HG03378 (cell line): ENCODE measurements around the gene C1QTNF4.
"Not testable (repeated sequence)": the region's sequence is repeated elsewhere in the genome, so short reads cannot be mapped to it uniquely, and the experiment has no call there.

Source experiments
- ATAC-seq: cut with Tn5 transposase; IDR thresholded peaks from one replicate; pipeline ENCODE4 v1.9.1; 2021; ENCODE audit warnings: mild to moderate bottlenecking, moderate library complexity; ENCODE audit not compliant: unreplicated experiment

C1QTNF4 gene

DNA sequence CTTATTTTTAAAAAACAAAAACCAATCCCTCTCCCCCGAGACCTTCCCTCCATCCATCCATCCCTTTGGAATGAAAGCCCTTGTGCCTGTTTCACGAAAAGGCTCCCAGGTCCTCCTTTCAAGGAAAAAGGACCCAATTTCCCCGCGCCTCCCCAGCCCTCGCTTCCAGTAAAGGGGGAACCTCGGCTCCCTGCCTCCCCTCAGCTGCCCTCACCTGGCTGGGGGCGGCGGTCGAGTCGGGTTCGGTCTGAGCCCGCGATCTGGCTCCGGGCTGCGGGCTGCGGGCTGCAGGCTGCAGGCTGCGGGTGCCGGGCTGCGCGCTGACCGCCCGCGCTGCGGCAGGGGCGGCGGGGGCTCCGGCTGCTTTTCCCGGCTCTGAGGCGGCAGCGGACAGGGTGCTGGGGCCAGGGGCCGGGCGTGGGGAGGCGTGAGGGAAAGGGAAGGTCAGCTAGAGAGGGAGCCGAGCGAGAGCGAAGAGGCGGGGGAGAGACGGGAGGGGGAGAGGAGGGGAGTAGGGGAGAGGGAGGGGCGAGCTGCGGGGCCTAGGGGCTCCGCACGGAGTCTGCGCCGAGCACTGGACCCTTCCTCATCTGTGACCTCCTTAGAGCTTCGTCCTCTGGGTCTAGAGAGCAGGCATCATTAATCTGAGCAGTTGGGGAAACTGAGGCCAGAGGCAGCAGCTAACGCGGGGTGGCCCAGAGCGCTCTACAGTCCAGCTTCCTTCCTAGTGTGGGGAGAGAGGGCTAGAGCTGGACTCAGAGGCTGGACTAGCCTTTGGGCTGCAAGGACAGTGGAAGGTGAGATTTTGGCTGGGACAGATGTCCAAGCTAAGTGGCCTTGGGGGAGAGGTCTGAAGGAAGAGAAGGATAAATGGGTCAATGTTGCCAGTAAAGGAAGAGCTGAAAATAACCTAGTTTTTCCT, at the start of gene C1QTNF4:
C1QTNF4 (minus strand) TSS at position 478 of the 922 bp plus-strand sequence. CDS start 3,601 bp downstream, outside the sequence.
- no peak for ATAC-seq

- ATAC-seq: peak; percentile 91
These were observed 48.1 kb upstream of the C1QTNF4 start, which contains the start of gene MTCH2 for GRCh38 chr11:47642099-47642855. Gene MTCH2 (minus strand): TSS chr11:47642559. CDS start chr11:47642465, 94 bp downstream.

DNA sequence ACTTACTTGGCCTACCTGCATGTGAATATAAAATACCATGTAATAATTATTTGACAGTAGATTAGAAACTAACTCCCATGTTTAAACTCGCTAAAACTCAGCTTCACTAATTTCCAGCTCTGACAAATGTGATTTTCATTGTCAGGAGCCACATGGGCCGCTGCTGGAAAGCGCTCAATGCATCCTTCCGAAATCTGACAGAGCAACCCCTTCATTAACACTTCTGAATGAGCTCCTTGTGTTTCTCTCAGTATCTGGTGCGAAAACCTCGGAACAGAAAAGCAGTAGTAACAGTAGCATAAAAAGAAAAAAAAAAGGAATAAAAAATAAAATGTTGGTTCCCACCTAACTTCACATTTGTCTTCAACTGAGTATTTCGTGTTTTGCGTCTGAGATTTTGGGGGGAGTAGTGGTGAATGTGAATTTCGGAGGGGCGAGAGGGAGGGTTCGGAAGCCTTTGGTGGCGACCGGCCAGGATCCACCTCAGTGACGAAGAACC, 47.4 kb upstream of the C1QTNF4 start:
- no peak for ATAC-seq

DNA sequence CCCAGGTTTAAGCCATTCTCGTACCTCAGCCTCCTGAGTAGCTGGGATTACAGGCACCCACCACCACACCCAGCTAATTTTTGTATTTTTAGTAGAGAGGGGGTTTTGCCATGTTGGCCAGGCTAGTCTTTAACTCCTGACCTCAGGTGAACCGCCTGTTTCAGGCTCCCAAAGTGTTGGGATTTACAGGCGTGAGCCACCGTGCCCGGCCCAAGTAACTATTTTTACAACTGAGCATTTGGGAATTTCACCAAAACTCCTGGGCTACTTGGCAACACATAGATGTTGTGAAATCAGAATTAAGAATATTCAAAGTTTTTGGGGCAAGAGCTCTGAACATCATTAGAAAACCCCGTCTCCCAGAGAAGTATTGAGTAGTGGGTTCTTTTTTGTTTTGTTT, 46.3 kb upstream of the C1QTNF4 start:
- not testable (repeated sequence) for ATAC-seq

GRCh38 chr11:47636331-47636730, 42.1 kb upstream of the C1QTNF4 start:
- not testable (repeated sequence) for ATAC-seq

GRCh38 chr11:47631473-47631872, 37.3 kb upstream of the C1QTNF4 start:
- ATAC-seq: no peak

DNA sequence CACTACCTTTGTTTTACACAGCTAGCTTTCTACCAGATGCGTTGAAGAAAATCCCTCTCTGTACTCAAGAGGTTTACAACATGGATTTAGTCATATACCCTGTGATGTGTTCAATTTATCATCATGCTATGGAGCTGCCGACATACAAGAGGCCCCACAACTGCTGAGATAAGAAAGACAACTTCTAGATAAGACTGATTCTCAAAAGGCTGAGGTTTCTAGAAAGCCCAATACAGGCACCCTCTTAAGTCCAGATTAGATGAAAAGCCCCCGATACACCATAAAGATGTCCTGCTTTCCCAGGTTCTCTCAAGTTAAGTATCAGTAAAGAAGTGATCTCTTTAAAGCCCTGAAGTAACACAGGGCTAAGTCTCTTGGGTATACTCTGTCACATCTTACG, 33.8 kb upstream of the C1QTNF4 start:
- no peak for ATAC-seq

GRCh38 chr11:47626234-47626633, 32.0 kb upstream of the C1QTNF4 start:
- ATAC-seq: no peak

DNA sequence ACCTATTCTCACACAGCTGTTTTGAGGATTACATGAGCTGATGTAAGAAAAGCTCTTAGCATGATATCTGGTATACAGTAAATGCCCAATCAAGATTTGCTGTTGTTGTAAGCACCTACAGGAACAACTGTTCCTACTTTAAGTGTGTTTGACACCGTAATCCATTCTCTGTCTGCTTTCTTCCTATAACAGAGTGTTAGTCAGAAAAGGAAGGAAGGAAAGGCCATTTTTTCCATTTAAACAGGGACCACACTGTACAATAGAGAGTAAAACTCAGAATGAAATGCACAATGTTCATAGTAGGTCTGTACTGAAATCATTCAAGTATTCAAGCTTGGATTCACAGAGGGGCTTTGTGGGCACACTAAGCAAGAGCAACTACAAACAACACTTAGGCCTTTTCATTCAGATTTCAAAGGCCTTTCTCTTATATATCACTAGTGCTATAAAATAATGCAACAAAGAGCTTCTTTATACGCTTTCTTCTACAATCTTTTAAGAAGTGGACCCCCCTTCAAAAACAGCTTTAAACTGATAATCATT, 26.7 kb upstream of the C1QTNF4 start:
- ATAC-seq: no peak

- ATAC-seq: no peak
These were observed 23.2 kb upstream of the C1QTNF4 start for GRCh38 chr11:47617417-47617809.

GRCh38 chr11:47616726-47617416, 22.7 kb upstream of the C1QTNF4 start:
- no peak for ATAC-seq

GRCh38 chr11:47615249-47615648, 21.0 kb upstream of the C1QTNF4 start:
- ATAC-seq: no peak

GRCh38 chr11:47611348-47611794, 17.2 kb upstream of the C1QTNF4 start:
- ATAC-seq: peak; percentile 81

DNA sequence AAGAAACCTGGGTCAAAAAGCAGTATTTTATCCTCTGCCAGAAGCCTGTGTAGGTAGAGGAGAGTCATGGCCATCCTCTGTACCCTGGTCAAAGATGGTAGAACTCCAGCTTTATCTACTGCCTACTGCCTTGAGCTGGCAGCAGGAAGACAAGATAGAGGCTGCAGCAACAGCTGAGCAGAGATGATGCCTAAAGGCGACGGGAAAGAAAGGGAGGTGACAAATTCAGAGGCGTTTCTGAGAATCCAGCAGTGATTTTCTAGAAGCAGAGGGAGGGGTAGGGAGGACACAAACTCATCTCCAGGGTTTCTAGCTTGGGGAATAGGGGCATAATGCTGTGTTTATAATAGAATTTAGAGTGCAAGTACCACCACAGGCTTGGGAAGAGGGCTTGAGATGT, 15.5 kb upstream of the C1QTNF4 start:
- no peak for ATAC-seq

DNA sequence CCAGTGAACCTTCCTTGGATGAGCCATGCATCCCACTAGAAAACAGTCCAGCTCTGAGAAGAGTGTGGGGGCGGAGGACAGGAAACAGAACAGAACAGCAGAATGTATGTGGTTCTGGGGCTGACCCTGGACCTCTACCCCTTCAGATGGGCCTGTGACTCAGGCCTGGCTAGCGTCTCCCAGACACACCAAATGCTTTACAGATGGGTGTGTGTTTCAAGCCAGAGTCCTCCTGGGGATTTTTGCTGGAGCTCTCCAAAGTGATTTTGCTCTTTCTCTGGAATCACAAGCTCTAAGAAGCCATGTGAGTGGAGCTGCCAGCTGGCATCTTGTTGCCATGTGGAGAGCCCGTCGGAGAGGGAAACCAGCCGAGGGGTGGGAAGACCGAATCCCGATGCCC, 13.2 kb upstream of the C1QTNF4 start:
- no peak for ATAC-seq

- no peak for ATAC-seq
These were observed 12.5 kb upstream of the C1QTNF4 start for GRCh38 chr11:47606731-47607130.

DNA sequence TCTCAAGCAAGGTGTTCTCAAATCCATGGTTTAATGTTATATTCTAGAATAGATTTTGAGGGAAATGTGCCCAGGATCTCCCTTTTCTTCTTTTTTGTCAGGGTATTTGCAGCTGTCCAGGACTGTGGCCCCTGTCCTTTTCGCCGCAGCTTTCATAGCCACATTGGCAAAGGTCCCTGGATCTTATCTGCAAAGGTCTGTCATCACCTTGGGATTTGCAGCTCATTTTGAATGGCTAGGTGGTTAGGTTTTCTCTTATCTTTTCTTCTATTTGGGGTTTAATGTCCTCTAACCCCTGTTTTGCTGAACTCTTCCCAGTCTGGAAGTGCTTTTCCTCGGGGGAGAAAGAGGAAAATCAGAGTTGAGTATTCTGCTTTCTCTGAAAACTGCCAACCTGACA, 11.7 kb upstream of the C1QTNF4 start:
- no peak for ATAC-seq

- no peak for ATAC-seq
These were observed 9.1 kb upstream of the C1QTNF4 start for GRCh38 chr11:47603295-47603694.

DNA sequence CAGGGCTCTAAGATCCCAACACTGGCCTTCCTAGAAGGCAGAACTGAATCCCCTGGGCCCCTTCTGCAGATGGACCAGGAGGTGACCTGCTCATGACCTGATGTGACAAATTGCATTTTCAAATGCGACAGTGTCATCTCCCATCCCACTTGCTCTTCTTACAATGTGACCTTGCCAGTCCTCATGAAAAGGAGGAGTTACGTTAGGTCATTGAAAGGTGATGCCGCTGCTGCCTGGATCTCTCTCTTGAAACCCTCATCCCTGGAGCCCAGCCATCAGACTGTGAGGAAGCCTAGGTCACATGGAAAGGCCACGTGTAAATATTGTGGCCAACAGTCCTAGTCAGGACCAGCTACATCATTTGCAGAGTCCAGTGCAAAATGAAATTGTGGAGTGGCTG, 5.7 kb upstream of the C1QTNF4 start:
- ATAC-seq: no peak

- ATAC-seq: no peak
These were observed 1.8 kb upstream of the C1QTNF4 start for GRCh38 chr11:47595967-47596366.

DNA sequence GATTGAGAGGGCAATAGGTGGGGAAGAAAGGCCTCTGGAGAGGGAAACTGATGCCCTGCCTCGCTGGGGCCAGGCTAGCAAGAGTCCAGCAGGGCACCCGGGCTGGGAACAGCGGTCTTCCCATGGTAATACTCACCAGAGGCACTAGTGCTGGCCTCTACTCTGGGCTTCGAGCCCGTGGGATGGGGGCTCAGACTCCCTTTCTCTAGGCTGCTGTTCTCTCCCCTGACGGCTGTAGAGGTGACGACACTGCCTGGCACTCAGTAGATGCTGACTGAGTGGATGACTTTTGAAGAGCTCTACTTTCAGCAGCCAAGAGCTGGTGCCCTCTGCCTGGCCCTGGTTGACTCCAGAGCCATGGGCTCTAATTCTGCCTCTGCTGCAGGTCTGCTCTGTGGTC, 818 bp upstream of the C1QTNF4 start:
- ATAC-seq: no peak
